Hematopoietic multipotent progenitor cell treated with erythropoietin and hydrocortisone succinate and interleukin-3 and kit ligand, for 4 days (in vitro differentiated cells): ENCODE results near the gene KCNQ1.

Experiments used
- DNase-seq: peaks from one replicate; pipeline ENCODE4 v3.0.0-alpha.2; 2015

Gene KCNQ1

GRCh38 chr11:2835751-2836150 is 390.9 kb downstream of the KCNQ1 start:
- no peak for DNase-seq

- no peak for DNase-seq
Observed at GRCh38 chr11:2836315-2837095, 391.7 kb downstream of the KCNQ1 start.

GRCh38 chr11:2837096-2837601 is 392.3 kb downstream of the KCNQ1 start:
- peak; percentile 66 for DNase-seq

- no peak for DNase-seq
Observed at GRCh38 chr11:2837651-2838050, 392.8 kb downstream of the KCNQ1 start.

GRCh38 chr11:2838091-2838490 is 393.3 kb downstream of the KCNQ1 start:
- DNase-seq = no peak

GRCh38 chr11:2838676-2839294 is 394.0 kb downstream of the KCNQ1 start:
- DNase-seq = no peak

GRCh38 chr11:2839395-2839943 is 394.7 kb downstream of the KCNQ1 start:
- DNase-seq = no peak

GRCh38 chr11:2841411-2842190 is 396.8 kb downstream of the KCNQ1 start:
- DNase-seq = no peak

- no peak for DNase-seq
Observed at GRCh38 chr11:2842876-2843275, 398.1 kb downstream of the KCNQ1 start.

- no peak for DNase-seq
Observed at GRCh38 chr11:2843551-2843950, 398.7 kb downstream of the KCNQ1 start.

- DNase-seq = no peak
Observed at GRCh38 chr11:2844116-2844842, 399.5 kb downstream of the KCNQ1 start.

GRCh38 chr11:2844996-2845395 is 400.2 kb downstream of the KCNQ1 start:
- DNase-seq = no peak

GRCh38 chr11:2846056-2846455 is 401.2 kb downstream of the KCNQ1 start:
- peak; percentile 49 for DNase-seq

- DNase-seq = no peak
Observed at GRCh38 chr11:2846470-2846869, 401.7 kb downstream of the KCNQ1 start.

GRCh38 chr11:2847561-2847960 is 402.8 kb downstream of the KCNQ1 start:
- no peak for DNase-seq

- no peak for DNase-seq
Observed at GRCh38 chr11:2848497-2848896, 403.7 kb downstream of the KCNQ1 start.

- no peak for DNase-seq
Observed at GRCh38 chr11:2849994-2850770, 405.4 kb downstream of the KCNQ1 start.

- no peak for DNase-seq
Observed at GRCh38 chr11:2853401-2853800, 408.6 kb downstream of the KCNQ1 start.

GRCh38 chr11:2853997-2854560 is 409.3 kb downstream of the KCNQ1 start:
- no peak for DNase-seq

GRCh38 chr11:2855162-2855561 is 410.4 kb downstream of the KCNQ1 start:
- DNase-seq = no peak

GRCh38 chr11:2857276-2857675 is 412.5 kb downstream of the KCNQ1 start:
- no peak for DNase-seq
